Breast epithelium (tissue), 3 donors: ENCODE measurements around the gene TEX52.

ENCODE experiments used
- CTCF ChIP-seq, 3 donors: fragments of 450-650 bp; IDR thresholded peaks; one replicate each; pipeline ENCODE4 v1.5.1; 2016 to 2017; ENCODE audit warnings: antibody characterized with exemption in 3 of 3, mild to moderate bottlenecking in 3 of 3, moderate library complexity in 3 of 3
- POLR2A ChIP-seq: fragments of 450-650 bp; IDR thresholded peaks from one replicate; pipeline ENCODE4 v1.6.1; 2016; ENCODE audit warnings: antibody characterized with exemption, mild to moderate bottlenecking, moderate library complexity
- POLR2AphosphoS5 ChIP-seq, 3 donors: sonication (generic); formaldehyde crosslinking; IDR thresholded peaks; one replicate each; pipeline ENCODE4 v1.6.1; 2017; ENCODE audit warnings: antibody characterized with exemption in 3 of 3

- no peak for TF ChIP-seq POLR2AphosphoS5 (IDR thresholded peaks at IDR 0.05)
- TF ChIP-seq CTCF (IDR thresholded peaks at IDR 0.05), result no peak
- TF ChIP-seq POLR2A, result no peak
Measured at GRCh38 chr12:2832550-2833127, 24.2 kb downstream of the TEX52 start.
